ENCODE measurements around the gene TRIO.

TRIO gene

GRCh38 chr5:14501353-14502293 is 358.5 kb downstream of the TRIO start:
- no peak for DNase-seq

- DNase-seq = no peak
Measured at GRCh38 chr5:14502294-14502690, 359.1 kb downstream of the TRIO start.

DNA sequence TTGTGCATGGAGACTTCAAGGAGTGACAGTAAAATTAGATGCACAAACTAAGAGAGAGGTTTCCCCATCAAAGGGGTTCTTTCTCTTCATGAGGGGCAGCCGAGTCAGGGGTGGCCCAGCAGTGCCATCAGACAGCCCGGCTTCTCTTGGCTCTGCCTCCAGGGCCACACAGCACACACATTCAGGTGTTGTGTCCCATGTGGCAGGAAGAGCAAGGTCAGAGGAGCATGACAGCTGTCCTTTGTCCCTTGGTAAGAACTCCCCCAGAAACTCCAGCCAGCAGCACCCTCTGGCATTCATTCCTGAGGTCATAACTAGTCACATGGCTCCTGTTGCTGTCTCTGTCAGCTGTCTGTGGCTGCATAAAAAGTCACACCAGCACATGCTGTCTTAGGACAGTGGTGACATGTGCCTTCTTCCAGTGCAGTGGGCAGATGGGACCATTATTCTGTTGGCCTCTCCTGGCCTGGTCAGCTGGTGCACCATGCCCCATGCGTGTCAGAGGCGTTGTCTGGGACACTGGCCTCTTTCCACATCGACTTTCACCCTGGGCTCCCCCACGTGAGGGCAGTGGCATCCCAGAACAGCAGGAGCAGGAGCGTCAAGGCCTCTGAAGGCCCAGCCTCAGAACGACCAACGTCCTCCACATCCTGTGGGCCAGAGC is 360.0 kb downstream of the TRIO start:
- no peak for DNase-seq

GRCh38 chr5:14503681-14504331 is 360.7 kb downstream of the TRIO start:
- no peak for DNase-seq

DNA sequence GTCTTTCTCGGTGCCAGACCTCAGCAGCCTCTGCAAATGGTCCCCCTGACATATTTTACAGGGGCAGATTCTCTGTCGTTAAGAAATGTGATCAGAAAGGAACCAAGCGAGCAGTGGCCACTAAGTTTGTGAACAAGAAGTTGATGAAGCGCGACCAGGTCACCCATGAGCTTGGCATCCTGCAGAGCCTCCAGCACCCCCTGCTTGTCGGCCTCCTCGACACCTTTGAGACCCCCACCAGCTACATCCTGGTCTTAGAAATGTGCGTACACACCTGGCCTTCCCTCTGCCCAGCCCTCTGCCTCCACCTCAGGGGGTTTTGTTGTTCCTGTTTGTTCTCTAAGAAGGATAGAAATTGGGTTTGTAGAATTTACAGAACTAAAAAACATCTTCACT is 361.2 kb downstream of the TRIO start:
- DNase-seq = no peak

- no peak for DNase-seq
Measured at GRCh38 chr5:14504816-14505215, 361.7 kb downstream of the TRIO start.

DNA sequence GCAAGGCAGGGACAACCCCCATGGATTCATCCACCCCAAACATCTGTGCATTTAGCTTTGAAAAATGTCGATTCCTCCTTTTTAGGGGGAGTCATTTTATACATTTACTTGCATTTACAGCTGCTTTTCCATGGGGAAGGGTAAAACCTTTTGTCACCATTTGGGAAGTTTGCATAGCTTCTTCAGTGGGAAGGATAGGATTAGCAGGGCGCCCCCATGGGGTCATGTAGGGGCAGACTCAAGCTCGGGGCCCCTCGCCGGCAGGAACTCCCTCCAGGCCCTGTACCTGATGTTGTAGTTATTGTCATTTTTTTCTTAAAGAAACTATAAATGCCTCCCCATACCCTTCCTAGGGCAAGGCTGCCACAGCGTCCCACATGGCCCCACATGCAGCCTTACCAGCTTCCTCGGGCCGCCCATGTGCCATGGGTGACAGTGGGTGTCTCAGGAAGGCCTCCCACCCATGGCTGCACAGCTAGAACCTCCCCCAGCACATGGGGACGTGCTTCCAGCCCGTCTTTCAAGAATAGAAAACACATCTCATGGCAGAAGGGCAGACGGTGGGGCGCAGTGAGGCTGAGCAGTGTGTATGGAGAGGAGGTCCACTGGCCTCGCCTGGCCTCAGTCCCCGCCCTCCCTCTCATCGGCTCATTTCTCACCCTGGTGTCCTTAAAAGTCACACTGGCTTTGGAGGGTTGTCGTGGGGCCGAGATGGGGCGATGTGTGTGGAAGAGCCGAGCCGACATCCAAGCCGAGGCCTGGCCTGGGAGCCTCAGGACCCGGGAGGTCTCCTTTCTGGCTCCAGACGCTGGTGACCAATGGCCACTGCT is 362.4 kb downstream of the TRIO start:
- no peak for DNase-seq

GRCh38 chr5:14506140-14506538 is 363.0 kb downstream of the TRIO start:
- no peak for DNase-seq

DNA sequence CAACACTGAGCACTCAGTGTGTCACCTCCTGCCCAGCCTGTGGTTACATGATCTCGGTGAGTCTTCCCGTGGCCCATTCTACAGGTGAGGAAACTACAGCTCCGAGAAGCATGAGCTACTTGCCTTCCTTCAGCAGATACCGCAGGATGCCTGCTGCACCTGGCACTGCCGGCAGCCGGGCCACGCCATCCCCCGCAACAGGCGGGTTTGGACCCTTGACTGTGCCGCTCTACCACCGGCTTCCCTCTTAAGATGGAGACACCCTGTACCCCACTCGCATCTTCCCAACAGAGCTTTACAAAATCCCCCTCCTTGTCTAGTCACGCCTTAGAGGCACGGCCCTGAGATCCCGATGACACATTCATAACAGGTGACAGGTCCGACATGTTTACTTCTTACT is 363.5 kb downstream of the TRIO start:
- no peak for DNase-seq

DNA sequence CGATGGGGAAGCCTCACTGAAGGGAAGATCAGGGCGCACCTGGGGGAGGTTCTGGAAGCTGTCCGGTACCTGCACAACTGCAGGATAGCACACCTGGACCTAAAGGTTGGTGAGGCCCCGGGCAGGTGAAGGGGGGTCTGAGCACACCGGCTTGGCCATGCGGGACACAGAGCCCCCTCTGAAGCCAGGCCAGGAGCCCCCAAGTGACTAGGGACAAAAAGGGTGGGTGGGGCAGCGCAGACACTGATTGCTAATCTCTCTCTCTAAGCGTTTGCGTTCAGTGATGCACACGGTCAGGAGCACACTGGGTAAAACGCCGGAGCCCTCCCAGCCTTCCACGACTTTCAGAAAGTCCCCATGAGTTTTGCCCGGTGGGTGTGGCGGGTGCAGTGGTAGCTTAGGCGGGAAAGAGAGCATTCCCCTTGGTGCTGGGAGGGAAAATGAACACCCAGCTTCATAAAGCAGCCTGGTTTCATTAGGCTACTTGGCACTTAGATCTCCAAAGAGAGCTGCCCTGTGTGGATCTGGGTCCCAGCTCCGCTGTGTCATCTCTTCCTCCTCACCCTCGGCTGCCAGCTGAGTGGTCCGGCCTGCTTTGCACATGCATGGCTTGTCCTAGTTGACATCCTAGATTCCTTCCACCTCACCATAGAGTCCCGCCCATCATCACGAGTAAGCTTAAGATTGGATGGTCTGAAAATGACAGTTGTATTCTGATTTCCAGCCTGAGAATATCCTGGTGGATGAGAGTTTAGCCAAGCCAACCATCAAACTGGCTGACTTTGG is 364.2 kb downstream of the TRIO start:
- no peak for DNase-seq

DNA sequence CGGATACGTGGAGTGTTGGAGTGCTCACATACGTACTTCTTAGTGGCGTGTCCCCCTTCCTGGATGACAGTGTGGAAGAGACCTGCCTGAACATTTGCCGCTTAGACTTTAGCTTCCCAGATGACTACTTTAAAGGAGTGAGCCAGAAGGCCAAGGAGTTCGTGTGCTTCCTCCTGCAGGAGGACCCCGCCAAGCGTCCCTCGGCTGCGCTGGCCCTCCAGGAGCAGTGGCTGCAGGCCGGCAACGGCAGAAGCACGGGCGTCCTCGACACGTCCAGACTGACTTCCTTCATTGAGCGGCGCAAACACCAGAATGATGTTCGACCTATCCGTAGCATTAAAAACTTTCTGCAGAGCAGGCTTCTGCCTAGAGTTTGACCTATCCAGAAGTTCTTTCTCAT is 364.9 kb downstream of the TRIO start:
- no peak for DNase-seq

- DNase-seq = no peak
Measured at GRCh38 chr5:14509556-14509955, 366.4 kb downstream of the TRIO start.

- no peak for DNase-seq
Measured at GRCh38 chr5:14510156-14510734, 367.1 kb downstream of the TRIO start.

DNA sequence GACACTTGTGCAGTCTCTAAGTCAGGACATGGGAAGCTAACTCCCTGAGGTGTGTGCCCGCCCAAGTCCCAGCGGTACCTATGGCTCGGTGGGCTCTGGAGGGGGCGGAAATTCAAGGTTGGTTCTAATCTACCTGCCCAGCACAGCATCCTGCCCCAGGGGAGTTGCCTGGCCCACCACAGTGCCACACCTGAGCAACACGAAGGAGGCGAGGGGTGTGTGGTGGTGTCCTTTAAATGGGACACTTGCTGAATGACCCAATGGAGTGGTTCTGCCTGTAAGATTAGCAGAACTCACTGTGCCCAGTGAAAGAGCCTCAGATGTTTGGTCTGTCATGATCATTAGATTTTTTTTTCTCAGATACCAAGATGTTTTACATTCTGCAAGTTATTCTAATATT is 367.7 kb downstream of the TRIO start:
- no peak for DNase-seq

GRCh38 chr5:14512574-14512973 is 369.4 kb downstream of the TRIO start:
- DNase-seq = no peak

GRCh38 chr5:14513266-14513665 is 370.1 kb downstream of the TRIO start:
- no peak for DNase-seq

GRCh38 chr5:14516901-14517300 is 373.8 kb downstream of the TRIO start:
- DNase-seq = no peak

- no peak for DNase-seq
Measured at GRCh38 chr5:14518638-14519037, 375.5 kb downstream of the TRIO start.

- DNase-seq = no peak
Measured at GRCh38 chr5:14521748-14522147, 378.6 kb downstream of the TRIO start.

- no peak for DNase-seq
Measured at GRCh38 chr5:14522721-14523120, 379.6 kb downstream of the TRIO start.

DNA sequence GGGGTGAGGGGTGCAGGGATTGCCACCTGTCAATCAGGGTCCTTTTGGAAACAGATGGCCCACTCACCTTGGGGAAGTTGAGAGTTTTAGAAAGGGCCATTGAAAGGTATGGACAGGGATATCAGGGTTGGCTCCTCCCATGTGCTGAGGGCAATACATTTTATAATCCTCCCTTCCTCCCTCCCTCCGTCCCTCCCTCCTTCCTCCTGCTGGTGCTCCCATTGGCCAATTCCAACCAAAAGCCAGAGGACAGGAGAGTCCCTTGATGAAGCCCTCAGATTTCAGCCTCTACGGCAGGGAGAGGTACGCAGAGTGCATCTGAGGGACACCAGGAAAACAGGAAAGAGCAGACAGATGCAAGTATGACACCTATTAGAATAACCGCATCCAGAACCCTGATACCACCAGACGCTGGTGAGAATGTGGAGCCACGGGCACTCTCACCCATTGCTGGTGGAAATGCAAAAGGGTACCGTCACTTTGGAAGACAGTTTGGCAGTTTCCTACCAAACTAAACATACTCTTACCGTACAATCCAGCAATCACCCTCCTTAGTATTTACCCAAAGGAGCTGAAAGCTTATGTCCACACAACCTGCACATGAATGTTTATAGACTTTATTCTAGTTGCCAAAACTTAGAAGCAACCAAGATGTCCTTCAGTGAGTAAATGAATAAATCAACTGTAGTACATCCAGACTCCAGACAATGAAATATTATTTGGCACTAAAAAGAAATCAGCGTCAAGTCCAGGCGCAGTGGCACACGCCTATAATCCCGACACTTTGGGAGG is 380.3 kb downstream of the TRIO start:
- no peak for DNase-seq
